Measurements from ENCODE around the gene RCOR1.
"Not testable (repeated sequence)": the region's sequence is repeated elsewhere in the genome, so short reads cannot be mapped to it uniquely, and the experiment has no call there.

The RCOR1 gene

GRCh38 chr14:102571478-102572042 lies 20.9 kb upstream of the RCOR1 start:
- no peak for DNase-seq

GRCh38 chr14:102573161-102573560 lies 19.3 kb upstream of the RCOR1 start:
- DNase-seq = not testable (repeated sequence)

GRCh38 chr14:102573591-102574046 lies 18.8 kb upstream of the RCOR1 start:
- DNase-seq = no peak

GRCh38 chr14:102574281-102575159 lies 17.9 kb upstream of the RCOR1 start:
- DNase-seq = no peak

- no peak for DNase-seq
These were observed 17.1 kb upstream of the RCOR1 start for GRCh38 chr14:102575160-102575845.

- not testable (repeated sequence) for DNase-seq
These were observed 16.5 kb upstream of the RCOR1 start for GRCh38 chr14:102575846-102576428.

GRCh38 chr14:102578821-102579220 lies 13.6 kb upstream of the RCOR1 start:
- DNase-seq = no peak

GRCh38 chr14:102579696-102580549 lies 12.5 kb upstream of the RCOR1 start:
- DNase-seq = no peak

GRCh38 chr14:102580550-102581110 lies 11.8 kb upstream of the RCOR1 start:
- DNase-seq = no peak

- DNase-seq = no peak
These were observed 11.3 kb upstream of the RCOR1 start for GRCh38 chr14:102581193-102581592.

- no peak for DNase-seq
These were observed 8.7 kb upstream of the RCOR1 start for GRCh38 chr14:102583726-102584125.

GRCh38 chr14:102584871-102585869 lies 7.3 kb upstream of the RCOR1 start:
- DNase-seq = no peak

GRCh38 chr14:102586420-102587104 lies 5.9 kb upstream of the RCOR1 start:
- no peak for DNase-seq

GRCh38 chr14:102588821-102589220 lies 3.6 kb upstream of the RCOR1 start:
- DNase-seq = no peak

- no peak for DNase-seq
These were observed 2.6 kb upstream of the RCOR1 start for GRCh38 chr14:102589761-102590290.

GRCh38 chr14:102590667-102591099 lies 1.8 kb upstream of the RCOR1 start:
- no peak for DNase-seq

GRCh38 chr14:102591372-102591943 lies 991 bp upstream of the RCOR1 start:
- DNase-seq = no peak

- no peak for DNase-seq
These were observed 263 bp downstream of the RCOR1 start for GRCh38 chr14:102592763-102593060.

- DNase-seq = peak in 1 of 2 experiments; percentile 36
These were observed 794 bp downstream of the RCOR1 start for GRCh38 chr14:102593061-102593824.
